SH-SY5Y (cell line): Measurements from ENCODE around the gene RNF180.

ENCODE experiments used
- GATA2 ChIP-seq: IDR thresholded peaks from 2 replicates; pipeline ENCODE4 v1.6.1; 2011; ENCODE audit warnings: mild to moderate bottlenecking, low read depth, low read length
- GATA3 ChIP-seq: IDR thresholded peaks from 2 replicates; pipeline ENCODE4 v1.6.1; 2011; ENCODE audit warnings: low read depth, mild to moderate bottlenecking, low read length, moderate library complexity

RNF180 gene

GRCh38 chr5:64209353-64209752 lies 43.7 kb downstream of the RNF180 start:
- no peak for TF ChIP-seq GATA2
- TF ChIP-seq GATA3: no peak

- TF ChIP-seq GATA3 (no peak), GATA2 (no peak)
Measured at GRCh38 chr5:64210866-64211265, 45.2 kb downstream of the RNF180 start.

DNA sequence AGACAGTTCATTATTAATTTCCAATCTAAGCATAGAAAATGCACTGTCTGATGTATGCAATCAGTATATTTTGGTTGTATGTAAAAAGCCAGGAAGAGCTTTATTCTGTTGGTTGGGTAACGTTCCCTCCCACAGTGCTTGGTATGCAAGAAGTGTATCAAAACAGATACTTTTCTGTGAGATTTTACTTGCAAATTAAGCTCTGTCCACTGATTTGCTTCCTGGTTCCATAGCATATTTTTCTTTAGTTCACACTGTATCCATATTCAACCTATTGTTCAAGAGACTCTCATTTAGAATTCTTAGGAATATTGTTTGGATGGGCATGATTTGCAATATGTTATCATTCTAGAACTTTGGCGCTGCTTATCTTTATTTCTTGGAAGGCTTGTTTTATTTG lies 47.4 kb downstream of the RNF180 start:
- TF ChIP-seq GATA3: no peak
- TF ChIP-seq GATA2: no peak

DNA sequence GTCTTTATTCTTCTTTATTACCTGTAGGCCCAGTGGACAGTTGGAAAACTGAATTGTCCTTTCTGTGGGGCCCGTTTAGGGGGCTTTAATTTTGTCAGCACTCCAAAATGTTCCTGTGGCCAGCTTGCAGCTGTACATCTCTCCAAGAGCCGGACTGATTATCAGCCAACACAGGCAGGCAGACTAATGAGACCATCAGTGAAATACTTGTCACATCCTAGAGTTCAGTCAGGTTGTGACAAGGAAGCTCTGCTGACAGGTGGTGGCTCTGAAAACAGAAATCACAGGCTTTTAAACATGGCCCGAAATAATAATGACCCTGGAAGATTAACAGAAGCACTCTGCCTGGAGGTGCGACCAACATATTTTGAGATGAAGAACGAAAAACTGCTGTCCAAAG lies 47.9 kb downstream of the RNF180 start:
- TF ChIP-seq GATA2 (no peak), GATA3 (no peak)

DNA sequence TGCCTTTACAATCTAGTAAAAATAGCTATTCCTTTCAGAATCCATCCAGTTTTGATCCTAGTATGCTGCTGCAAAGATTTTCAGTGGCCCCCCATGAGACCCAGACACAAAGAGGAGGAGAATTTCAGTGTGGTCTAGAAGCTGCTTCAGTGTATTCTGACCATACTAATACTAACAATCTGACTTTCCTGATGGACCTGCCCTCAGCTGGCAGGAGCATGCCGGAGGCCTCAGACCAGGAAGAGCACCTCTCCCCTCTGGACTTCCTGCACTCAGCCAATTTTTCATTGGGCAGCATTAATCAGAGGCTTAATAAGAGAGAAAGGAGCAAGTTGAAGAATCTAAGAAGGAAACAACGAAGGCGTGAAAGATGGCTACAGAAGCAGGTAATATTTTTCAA lies 48.5 kb downstream of the RNF180 start:
- TF ChIP-seq GATA2: no peak
- no peak for TF ChIP-seq GATA3

GRCh38 chr5:64221911-64222310 lies 56.3 kb downstream of the RNF180 start:
- no peak for TF ChIP-seq GATA3
- TF ChIP-seq GATA2: no peak

DNA sequence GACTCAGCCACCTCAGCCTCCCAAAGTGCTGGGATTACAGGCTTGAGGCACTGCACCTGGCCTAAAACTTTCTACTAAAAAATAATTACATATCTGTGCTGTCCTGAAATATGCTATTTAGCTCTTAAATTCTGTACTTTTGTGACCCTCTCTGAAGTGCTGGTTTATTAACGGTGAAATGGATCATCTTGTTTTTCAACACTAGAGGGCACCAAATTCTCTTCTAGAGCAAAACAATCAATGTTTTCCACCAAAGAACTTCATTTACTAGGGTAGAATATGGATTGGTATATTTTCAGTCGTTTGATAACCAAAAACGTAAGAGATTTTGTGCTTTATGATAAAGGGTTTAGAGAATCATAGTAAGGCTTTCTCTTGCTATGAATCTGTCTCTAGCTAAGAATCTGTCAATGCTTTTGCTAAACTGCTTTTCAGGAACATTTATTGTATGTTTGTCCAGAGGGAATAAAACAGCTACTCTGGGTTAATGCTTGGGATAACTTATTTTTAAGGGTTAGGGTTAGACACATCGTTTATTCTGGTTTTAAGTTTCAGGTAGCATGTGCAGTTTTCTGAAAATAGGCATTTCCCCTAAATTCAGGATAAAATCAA lies 63.6 kb downstream of the RNF180 start:
- no peak for TF ChIP-seq GATA2
- TF ChIP-seq GATA3: no peak

- no peak for TF ChIP-seq GATA2
- no peak for TF ChIP-seq GATA3
Measured at GRCh38 chr5:64260756-64261155, 95.1 kb downstream of the RNF180 start.

DNA sequence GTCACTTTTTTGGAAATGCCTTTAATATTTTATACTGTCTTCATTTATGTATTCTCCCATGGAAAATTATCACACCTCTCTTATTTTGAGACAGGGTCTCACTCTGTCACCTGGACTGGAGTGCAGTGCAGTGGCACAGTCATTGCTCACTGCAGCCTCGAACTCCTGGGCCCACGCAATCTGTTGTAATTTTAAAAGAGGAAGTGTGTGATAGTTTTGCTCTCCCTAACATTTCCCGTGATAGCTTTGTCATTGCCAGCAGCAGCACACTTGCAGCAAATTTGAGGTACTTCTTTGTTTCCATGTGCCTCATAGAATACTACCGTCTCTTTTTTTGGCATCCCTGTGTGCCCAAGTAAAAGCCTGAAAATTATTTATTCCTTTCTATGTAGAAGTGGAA lies 103.5 kb downstream of the RNF180 start:
- no peak for TF ChIP-seq GATA2
- no peak for TF ChIP-seq GATA3

DNA sequence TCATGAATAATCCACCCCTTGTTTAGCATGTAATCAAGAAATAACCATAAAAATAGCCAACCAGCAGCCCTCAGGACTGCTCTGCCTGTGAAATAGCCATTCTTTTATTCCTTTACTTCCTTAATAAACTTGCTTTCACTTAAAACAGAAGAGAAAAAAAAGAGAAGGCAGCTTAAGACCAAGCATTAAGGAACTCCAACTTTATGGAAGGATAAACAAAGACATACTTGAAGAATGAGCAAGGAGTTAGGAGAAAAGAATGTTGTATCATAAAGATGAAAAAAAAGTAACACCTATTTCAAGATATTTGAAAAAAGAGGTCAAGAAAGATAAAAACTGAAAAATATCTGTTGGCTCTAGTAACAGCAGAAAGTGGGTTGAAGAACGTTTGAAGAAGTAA lies 107.6 kb downstream of the RNF180 start:
- TF ChIP-seq GATA3 (no peak), GATA2 (no peak)

GRCh38 chr5:64285188-64286130 lies 119.8 kb downstream of the RNF180 start:
- TF ChIP-seq GATA3 (no peak), GATA2 (no peak)

GRCh38 chr5:64286381-64286780 lies 120.7 kb downstream of the RNF180 start:
- TF ChIP-seq GATA3 (no peak), GATA2 (no peak)

GRCh38 chr5:64292611-64293215 lies 127.1 kb downstream of the RNF180 start:
- no peak for TF ChIP-seq GATA3
- TF ChIP-seq GATA2: no peak

- TF ChIP-seq GATA3: no peak
- no peak for TF ChIP-seq GATA2
Measured at GRCh38 chr5:64295101-64295500, 129.5 kb downstream of the RNF180 start.

DNA sequence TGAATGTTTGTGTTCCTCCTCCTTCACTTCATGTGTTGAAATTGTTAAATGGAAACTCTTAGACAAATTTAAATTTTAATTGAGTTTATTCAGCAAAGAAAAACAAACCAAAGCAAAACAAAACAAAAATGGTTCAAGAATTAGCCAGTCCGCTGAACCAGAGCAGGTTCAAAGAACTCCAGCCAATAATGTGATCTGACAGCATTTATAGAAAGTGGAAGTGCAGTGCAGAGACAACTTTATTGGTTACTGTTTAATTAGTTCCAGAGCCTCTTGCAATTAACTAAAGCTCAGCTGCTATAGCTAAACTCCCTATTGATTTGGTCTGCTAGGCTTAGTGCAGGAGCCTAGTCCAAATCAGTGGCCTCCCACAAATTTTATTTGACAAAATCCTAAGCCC lies 132.9 kb downstream of the RNF180 start:
- TF ChIP-seq GATA3: no peak
- TF ChIP-seq GATA2: no peak

DNA sequence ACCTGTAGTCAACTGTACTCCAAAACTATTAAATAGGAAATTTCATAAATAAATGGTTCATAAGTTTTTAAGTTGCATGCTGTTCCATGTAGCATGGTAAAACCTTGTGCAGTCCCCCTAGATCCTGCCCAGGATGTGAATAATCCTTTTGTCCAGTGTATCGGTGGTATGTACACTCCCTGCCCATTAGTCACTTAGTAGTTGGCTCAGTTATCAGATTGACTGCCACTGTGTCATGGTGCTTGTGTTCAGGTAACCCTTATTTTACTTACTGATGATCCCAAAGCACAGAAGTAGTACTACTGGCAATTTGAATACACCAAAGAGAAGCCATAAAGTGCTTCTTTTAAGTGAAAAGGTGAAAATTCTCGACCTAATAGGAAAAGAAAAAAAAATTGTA lies 134.2 kb downstream of the RNF180 start:
- TF ChIP-seq GATA2 (no peak), GATA3 (no peak)
